Right atrium auricular region (tissue), 2 donors: ENCODE measurements around the gene ATP8B2. TPM values are rescaled to one million over a fixed set of nuclear protein-coding genes. Genes with fewer than 3 reads are reported as not detected.
"Not testable (repeated sequence)": the region's sequence is repeated elsewhere in the genome, so short reads cannot be mapped to it uniquely, and the experiment has no call there.

Experiments used
- DNase-seq: peaks from one replicate; pipeline ENCODE4 v3.0.0-alpha.2; 2019; ENCODE audit warnings: low spot score
- H3K27ac ChIP-seq, 2 donors: fragments of 200-600 bp; sonication (generic); 1 replicate in 1 of 2; 2 replicates in 1 of 2; pipeline ENCODE4 v1.5.1; 2016 to 2019
- H3K27me3 ChIP-seq, 2 donors: fragments of 200-600 bp; sonication (generic); one replicate each; pipeline versions ENCODE4 v1.5.1 to v1.6.0; 2017 to 2019
- H3K36me3 ChIP-seq: fragments of 200-600 bp; sonication (generic); one replicate; pipeline ENCODE4 v1.5.1; 2016
- H3K4me1 ChIP-seq, 2 donors: fragments of 200-600 bp; sonication (generic); one replicate each; pipeline versions ENCODE4 v1.5.1 to v1.6.0; 2017 to 2019
- H3K4me3 ChIP-seq, 2 donors: fragments of 200-600 bp; sonication (generic); 1 replicate in 1 of 2; 2 replicates in 1 of 2; pipeline ENCODE4 v1.5.1; 2017 to 2019; ENCODE audit warnings: mild to moderate bottlenecking in 1 of 2, moderate library complexity in 1 of 2
- H3K9me3 ChIP-seq, 2 donors: fragments of 200-600 bp; sonication (generic); one replicate each; pipeline ENCODE4 v1.5.1; 2019
- CTCF ChIP-seq, 2 donors: fragments of 200-600 bp; sonication (generic); IDR thresholded peaks; one replicate each; pipeline ENCODE4 v1.5.1; 2019; ENCODE audit warnings: antibody characterized with exemption in 2 of 2
- total RNA-seq, 2 donors: library from RNA; depleted of rRNA; stranded (reverse); fragments of >200 nt; gene quantifications; one replicate each; pipeline ENCODE4 v1.1.0, GENCODE V29; 2016

Gene ATP8B2
- total RNA-seq, 2 donors from 2014 or later = 22.8 to 82.5 TPM

- Histone ChIP-seq H3K9me3 (no peaks in the 10 kb centered on the region), H3K4me1 (no peaks in the 10 kb centered on the region), H3K27ac (no peak overlapping the region), H3K4me3 (no peak overlapping the region), H3K27me3 (no peaks in the 10 kb centered on the region), H3K36me3 (peaks cover 68% of the 10 kb centered on the region)
- no peak for DNase-seq
- no peak for TF ChIP-seq CTCF (IDR thresholded peaks at IDR 0.05)
These were observed 12.0 kb downstream of the ATP8B2 start for GRCh38 chr1:154337253-154337894.

GRCh38 chr1:154338875-154339274 is 13.6 kb downstream of the ATP8B2 start:
- H3K4me3 ChIP-seq = no peak overlapping the region
- no peaks in the 10 kb centered on the region for H3K9me3 ChIP-seq
- H3K36me3 ChIP-seq = peaks cover 77% of the 10 kb centered on the region
- no peaks in the 10 kb centered on the region for H3K4me1 ChIP-seq
- H3K27me3 ChIP-seq = no peaks in the 10 kb centered on the region
- TF ChIP-seq CTCF (IDR thresholded peaks at IDR 0.05) = no peak
- no peak overlapping the region for H3K27ac ChIP-seq
- DNase-seq = no peak

- H3K4me3 ChIP-seq, H3K27me3 ChIP-seq, H3K9me3 ChIP-seq, H3K27ac ChIP-seq, DNase-seq, H3K4me1 ChIP-seq: not testable (repeated sequence)
- peaks cover 93% of the 10 kb centered on the region for H3K36me3 ChIP-seq
These were observed 16.0 kb downstream of the ATP8B2 start for GRCh38 chr1:154341366-154341765.

GRCh38 chr1:154342132-154342531 is 16.8 kb downstream of the ATP8B2 start:
- DNase-seq = no peak
- peaks cover 99% of the 10 kb centered on the region for H3K36me3 ChIP-seq

GRCh38 chr1:154342836-154343472 is 17.6 kb downstream of the ATP8B2 start:
- DNase-seq = no peak
- H3K27ac ChIP-seq = no peak overlapping the region
- H3K27me3 ChIP-seq = no peaks in the 10 kb centered on the region
- H3K4me1 ChIP-seq = no peaks in the 10 kb centered on the region
- TF ChIP-seq CTCF (IDR thresholded peaks at IDR 0.05) = no peak
- no peaks in the 10 kb centered on the region for H3K9me3 ChIP-seq
- peaks cover 95% of the 10 kb centered on the region for H3K36me3 ChIP-seq
- H3K4me3 ChIP-seq = no peak overlapping the region

More at GRCh38 chr1:154342132-154342531, 16.8 kb downstream of the ATP8B2 start:
- no peak for TF ChIP-seq CTCF (IDR thresholded peaks at IDR 0.05)
- Histone ChIP-seq H3K4me1 (no peaks in the 10 kb centered on the region), H3K27ac (no peak overlapping the region), H3K4me3 (no peak overlapping the region), H3K27me3 (no peaks in the 10 kb centered on the region), H3K9me3 (no peaks in the 10 kb centered on the region)

GRCh38 chr1:154344977-154345837 is 19.9 kb downstream of the ATP8B2 start:
- DNase-seq = no peak
- Histone ChIP-seq H3K4me1 (no peaks in the 10 kb centered on the region), H3K4me3 (no peak overlapping the region), H3K27ac (no peak overlapping the region), H3K36me3 (peaks cover 93% of the 10 kb centered on the region), H3K9me3 (no peaks in the 10 kb centered on the region), H3K27me3 (no peaks in the 10 kb centered on the region)
- peak; percentile 19 to 49 for TF ChIP-seq CTCF (IDR thresholded peaks at IDR 0.05)
